ENCODE data around the gene BEND6. TPM values are rescaled to one million over a fixed set of nuclear protein-coding genes. Genes with fewer than 3 reads are reported as not detected.
"Not testable (repeated sequence)": the region's sequence is repeated elsewhere in the genome, so short reads cannot be mapped to it uniquely, and the experiment has no call there.

BEND6 gene
- total RNA-seq, 1 experiment from 2014 or later = 8.0 TPM

- no peak for TF ChIP-seq SIN3A (IDR thresholded peaks at IDR 0.05; ENCODE audit: borderline replicate concordance, insufficient read depth, low read depth, low read length)
- TF ChIP-seq CTCF (IDR thresholded peaks at IDR 0.05) = no peak
- TF ChIP-seq TCF7L2 (IDR thresholded peaks at IDR 0.05; ENCODE audit: low read depth, low read length) = no peak
- no peak for TF ChIP-seq POLR2AphosphoS5 (IDR thresholded peaks at IDR 0.05; ENCODE audit: low read depth, low read length)
- no peak for TF ChIP-seq REST (IDR thresholded peaks at IDR 0.05; ENCODE audit: insufficient read depth in 1 of 2, low read depth in 2 of 2, low read length in 1 of 2)
- no peak overlapping the region for H3K4me3 ChIP-seq (ENCODE audit: low read depth in 2 of 2, low read length in 2 of 2)
- no peak overlapping the region for H3K27ac ChIP-seq (ENCODE audit: low read length)
- POLR2A ChIA-PET = interaction anchor here (0.6 kb wide), 1 partner anchor 20 kb away, joined by 8 read pairs; no protein-coding TSS in a partner anchor
- intact Hi-C loops (cut with micrococcal nuclease; ENCODE audit: unreplicated experiment) = no loop called here
- CTCF ChIA-PET = no interaction called here
- no TSS peak for BruUV-seq (replicated peaks)
- in situ Hi-C loops (cut with HindIII; ENCODE audit: low pct_unique_long_range_greater_than_20kb, low sequenced_read_pairs) = no loop called here
- peaks cover 6% of the 10 kb centered on the region; the same call in 1 of the 2 replicates for H3K9me3 ChIP-seq (ENCODE audit: control insufficient read depth, insufficient read depth, low read depth, low read length)
- no peak for DNase-seq (ENCODE audit: low read depth, low spot score)
- no peaks in the 10 kb centered on the region for H3K27me3 ChIP-seq (ENCODE audit: control insufficient read depth, insufficient read depth, low read length)
- no peaks in the 10 kb centered on the region for H3K4me1 ChIP-seq (ENCODE audit: control insufficient read depth, insufficient read depth, low read length)
- H3K36me3 ChIP-seq (ENCODE audit: control insufficient read depth, insufficient read depth, low read length) = no peaks in the 10 kb centered on the region
- no peak for ATAC-seq
Measured at GRCh38 chr6:56996401-56996800, 41.5 kb downstream of the BEND6 start.

- ChIA-PET CTCF (no interaction called here), POLR2A (no interaction called here)
- no TSS peak for BruUV-seq (replicated peaks)
- intact Hi-C loops (cut with micrococcal nuclease; ENCODE audit: unreplicated experiment) = no loop called here
- DNase-seq (ENCODE audit: low read depth, low spot score) (no peak), ATAC-seq (no peak)
- H3K27me3 ChIP-seq (ENCODE audit: control insufficient read depth, insufficient read depth, low read length) = no peaks in the 10 kb centered on the region
- in situ Hi-C loops (cut with HindIII; ENCODE audit: low pct_unique_long_range_greater_than_20kb, low sequenced_read_pairs) = no loop called here
- H3K4me1 ChIP-seq (ENCODE audit: control insufficient read depth, insufficient read depth, low read length) = no peaks in the 10 kb centered on the region
- H3K4me3 ChIP-seq (ENCODE audit: low read depth in 2 of 2, low read length in 2 of 2) = no peak overlapping the region
- peaks cover 6% of the 10 kb centered on the region; the same call in 1 of the 2 replicates for H3K9me3 ChIP-seq (ENCODE audit: control insufficient read depth, insufficient read depth, low read depth, low read length)
- TF ChIP-seq POLR2AphosphoS5 (IDR thresholded peaks at IDR 0.05; ENCODE audit: low read depth, low read length) (no peak), TCF7L2 (IDR thresholded peaks at IDR 0.05; ENCODE audit: low read depth, low read length) (no peak), REST (IDR thresholded peaks at IDR 0.05; ENCODE audit: insufficient read depth in 1 of 2, low read depth in 2 of 2, low read length in 1 of 2) (no peak), SIN3A (IDR thresholded peaks at IDR 0.05; ENCODE audit: borderline replicate concordance, insufficient read depth, low read depth, low read length) (no peak), CTCF (IDR thresholded peaks at IDR 0.05) (no peak)
- no peak overlapping the region for H3K27ac ChIP-seq (ENCODE audit: low read length)
- H3K36me3 ChIP-seq (ENCODE audit: control insufficient read depth, insufficient read depth, low read length) = no peaks in the 10 kb centered on the region
Measured at GRCh38 chr6:56999049-56999448, 44.1 kb downstream of the BEND6 start.

GRCh38 chr6:56999748-57000147 lies 44.8 kb downstream of the BEND6 start:
- H3K36me3 ChIP-seq (ENCODE audit: control insufficient read depth, insufficient read depth, low read length); POLR2A ChIA-PET; H3K9me3 ChIP-seq (ENCODE audit: control insufficient read depth, insufficient read depth, low read depth, low read length); BruUV-seq (replicated peaks); CTCF ChIA-PET; in situ Hi-C loops (cut with HindIII; ENCODE audit: low pct_unique_long_range_greater_than_20kb, low sequenced_read_pairs); ATAC-seq; H3K27me3 ChIP-seq (ENCODE audit: control insufficient read depth, insufficient read depth, low read length); H3K27ac ChIP-seq (ENCODE audit: low read length); DNase-seq (ENCODE audit: low read depth, low spot score); intact Hi-C loops (cut with micrococcal nuclease; ENCODE audit: unreplicated experiment); H3K4me1 ChIP-seq (ENCODE audit: control insufficient read depth, insufficient read depth, low read length); H3K4me3 ChIP-seq (ENCODE audit: low read depth in 2 of 2, low read length in 2 of 2): not testable (repeated sequence)
